HepG2 (cell line): Measurements from ENCODE around the gene C1QTNF12. TPM values are rescaled to one million over a fixed set of nuclear protein-coding genes. Genes with fewer than 3 reads are reported as not detected.

Source experiments
- ATAC-seq: fragments of 200-7000 bp; cut with Tn5 transposase; 3 replicates; pipeline ENCODE4 v1.9.1; 2020; ENCODE audit warnings: mild to moderate bottlenecking, moderate library complexity
- BruUV-seq: library from RNA; stranded (reverse); fragments of 400-500 nt; replicated peaks from 2 replicates; lab custom pipeline; 2021; lab: Mats Ljungman, UMichigan
- CTCF ChIA-PET: fragments of 300-600 bp; formaldehyde crosslinking; extraction: SDS; loops from one replicate; lab custom pipeline; 2021; ENCODE audit warnings: low total read pairs, inconsistent platforms, low intra/inter-chr PET ratio; lab: Yijun Ruan, JAX
- POLR2A ChIA-PET: fragments of 350-600 bp; sonication (Branson Sonifier 250); formaldehyde crosslinking; loops from one replicate; lab custom pipeline; 2020; ENCODE audit warnings: antibody characterized with exemption, inconsistent platforms; lab: Yijun Ruan, JAX
- DNase-seq: peaks from one replicate; pipeline ENCODE4 v3.0.0-alpha.2; 2015; ENCODE audit warnings: low spot score
- FAIRE-seq: peaks from 3 replicates; lab custom pipeline; 2011; peaks lifted over from hg19 to GRCh38; lab: Jason Lieb, UNC
- H2AFZ ChIP-seq: one replicate; pipeline ENCODE4 v1.6.1; 2011; ENCODE audit warnings: low read length, inconsistent platforms
- H3K27ac ChIP-seq: fragments of 300-600 bp; 3 replicates; pipeline ENCODE4 v1.8.0; 2011; ENCODE audit warnings: mixed run types, mild to moderate bottlenecking, mixed read lengths, low read length, inconsistent platforms; ENCODE audit not compliant: insufficient read depth; ENCODE audit errors: extremely low read length
- H3K27me3 ChIP-seq, 2 experiments: fragments of 200-600 bp in 1 of 2; 2 replicates in 1 of 2; 3 replicates in 1 of 2; pipeline versions ENCODE4 v1.6.0 to v1.8.0; 2011; ENCODE audit warnings: low read length in 2 of 2, mild to moderate bottlenecking in 2 of 2, moderate library complexity in 2 of 2, inconsistent platforms in 1 of 2; ENCODE audit not compliant: insufficient read depth in 2 of 2, control insufficient read depth in 1 of 2
- H3K36me3 ChIP-seq, 2 experiments: fragments of 200-600 bp in 1 of 2; replicated peaks in 1 of 2; 2 replicates in 1 of 2; 3 replicates in 1 of 2; pipeline versions ENCODE4 v1.5.1 to v1.8.0; 2011; ENCODE audit warnings: low read length in 2 of 2, inconsistent platforms in 1 of 2; ENCODE audit not compliant: insufficient read depth in 2 of 2, control insufficient read depth in 1 of 2
- H3K4me1 ChIP-seq: 2 replicates; pipeline ENCODE4 v1.5.1; 2012; ENCODE audit warnings: low read length, inconsistent platforms; ENCODE audit not compliant: insufficient read depth
- H3K4me2 ChIP-seq: 2 replicates; pipeline ENCODE4 v1.6.0; 2011; ENCODE audit warnings: low read depth, low read length, inconsistent platforms
- H3K4me3 ChIP-seq, 3 experiments: fragments of 200-600 bp in 1 of 3; sonication (generic), shearing (Covaris generic) in 1 of 3; replicated peaks in 1 of 3; 2 replicates each; pipeline ENCODE4 v1.5.1; 2011 to 2016; ENCODE audit warnings: low read length in 3 of 3, inconsistent platforms in 2 of 3, low read depth in 2 of 3, mild to moderate bottlenecking in 2 of 3, control low read depth in 1 of 3, mixed read lengths in 1 of 3; ENCODE audit not compliant: insufficient read depth in 1 of 3
- H3K79me2 ChIP-seq: one replicate; pipeline ENCODE4 v1.6.1; 2011; ENCODE audit warnings: low read length, inconsistent platforms; ENCODE audit not compliant: insufficient read depth
- H3K9ac ChIP-seq: 2 replicates; pipeline ENCODE4 v1.6.0; 2011; ENCODE audit warnings: mild to moderate bottlenecking, low read depth, low read length, inconsistent platforms; ENCODE audit not compliant: insufficient read depth
- H3K9me3 ChIP-seq: 2 replicates; pipeline ENCODE4 v1.5.1; 2012; ENCODE audit warnings: mild to moderate bottlenecking, low read length
- H4K20me1 ChIP-seq: 2 replicates; pipeline ENCODE4 v1.6.0; 2011; ENCODE audit warnings: inconsistent platforms, mild to moderate bottlenecking, low read length, moderate library complexity; ENCODE audit not compliant: insufficient read depth
- E2F2 ChIP-seq: sonication (generic); formaldehyde crosslinking; IDR thresholded peaks from 2 replicates; pipeline ENCODE4 v1.4.0; 2020; ENCODE audit warnings: missing genetic modification reagents, borderline replicate concordance
- GTF3A ChIP-seq: sonication (generic); formaldehyde crosslinking; conservative IDR thresholded peaks from 2 replicates; pipeline ENCODE4 v1.4.0; 2020; ENCODE audit warnings: mild to moderate bottlenecking, missing genetic modification reagents
- MAZ ChIP-seq, 2 experiments: sonication (generic) in 1 of 2; formaldehyde crosslinking in 1 of 2; IDR thresholded peaks; 2 replicates each; pipeline versions ENCODE4 v1.5.0 to v1.6.1; 2012 to 2020; ENCODE audit warnings: low read depth in 2 of 2, mild to moderate bottlenecking in 2 of 2, borderline replicate concordance in 1 of 2, improper control_type of control experiment in 1 of 2, low read length in 1 of 2, missing genetic modification reagents in 1 of 2, moderate library complexity in 1 of 2
- MYC ChIP-seq: sonication (generic); formaldehyde crosslinking; IDR thresholded peaks from 2 replicates; pipeline ENCODE4 v1.9.0; 2021; ENCODE audit warnings: missing genetic modification reagents, borderline replicate concordance
- XBP1 ChIP-seq: sonication (generic); formaldehyde crosslinking; IDR thresholded peaks from 2 replicates; pipeline ENCODE4 v1.5.0; 2020; ENCODE audit warnings: missing genetic modification reagents
- XRCC5 ChIP-seq: fragments of 200-400 bp; formaldehyde crosslinking; optimal IDR thresholded peaks from 2 replicates; pipeline ENCODE3; 2017; ENCODE audit warnings: mild to moderate bottlenecking, low read length
- ZNF264 ChIP-seq: sonication (generic); formaldehyde crosslinking; IDR thresholded peaks from 2 replicates; pipeline ENCODE4 v1.4.0; 2020; ENCODE audit warnings: missing genetic modification reagents
- WGBS: methylation state at CpG from one replicate; pipeline ENCODE4 v1.1.6; 2017; ENCODE audit warnings: low lambda C conversion rate; 5-methylcytosine and 5-hydroxymethylcytosine counted together
- in situ Hi-C: cut with HindIII; loops from 2 replicates; pipeline ENCODE4 v1.10.0; 2017; ENCODE audit warnings: low pct_unique_long_range_greater_than_20kb; ENCODE audit not compliant: extremely low pct_ligation_motif_present
- intact Hi-C: fragments of 100-400 bp; cut with micrococcal nuclease; formaldehyde crosslinking; loops from one replicate; pipeline ENCODE4 v1.10.0; 2022; ENCODE audit not compliant: unreplicated experiment
- polyA plus RNA-seq, 8 experiments: library from polyadenylated mRNA; depleted of rRNA in 3 of 8; stranded (reverse) in 7 of 8; unstranded in 1 of 8; fragments of >200 nt; fragmentation: Illumina TruSeq in 4 of 8; extraction: Trizol in 4 of 8; gene quantifications; 2 replicates each; pipeline versions ENCODE4 v1.2.1 to v1.2.3, GENCODE V29; 2011 to 2016; ENCODE audit warnings: low read depth in 4 of 8, missing spikeins in 1 of 8, mixed read lengths in 1 of 8; ENCODE audit not compliant: insufficient read depth in 1 of 8
- total RNA-seq, 5 experiments: library from RNA; depleted of rRNA; stranded (reverse); fragments of >200 nt; fragmentation: Illumina TruSeq; extraction: Trizol; gene quantifications; 2 replicates each; pipeline ENCODE4 v1.2.3, GENCODE V29; 2016; ENCODE audit warnings: low read depth in 1 of 5

C1QTNF12 gene
- total and polyA plus RNA-seq, 2 of the 13 experiments (the other 11 are each of a cell fraction or from before 2014, with no cell fraction given): 0.18 to 0.64 TPM

GRCh38 chr1:1208713-1209433, 37.6 kb downstream of the C1QTNF12 start:
- ATAC-seq: no peak
- TF ChIP-seq XRCC5: no peak
- TF ChIP-seq E2F2 (CRISPR knock-in tag): no peak
- no peak for TF ChIP-seq MYC (CRISPR knock-in tag)
- no peak for TF ChIP-seq ZNF264 (CRISPR knock-in tag)
- TF ChIP-seq XBP1 (CRISPR knock-in tag): no peak
- no peak for TF ChIP-seq GTF3A (CRISPR knock-in tag)
- no peak for TF ChIP-seq MAZ (IDR thresholded peaks at IDR 0.05; ENCODE audit: borderline replicate concordance, low read depth, low read length)
- no peak for TF ChIP-seq MAZ (CRISPR knock-in tag; IDR thresholded peaks at IDR 0.05; ENCODE audit: low read depth)
- no peaks in the 10 kb centered on the region for H4K20me1 ChIP-seq
- H3K4me3 ChIP-seq: no peak overlapping the region; a peak in 1 of 6 replicates
- H2AFZ ChIP-seq: no peak overlapping the region
- H3K4me2 ChIP-seq: no peak overlapping the region
- H3K4me1 ChIP-seq: no peaks in the 10 kb centered on the region
- ChIA-PET POLR2A (no interaction called here), CTCF (no interaction called here)
- H3K79me2 ChIP-seq: no peaks in the 10 kb centered on the region
- DNase-seq: no peak
- H3K9me3 ChIP-seq: no peaks in the 10 kb centered on the region
- no TSS peak for BruUV-seq
- no peak overlapping the region for H3K27ac ChIP-seq
- 44% methylated on average over 15 of the region's 38 CpGs for WGBS
- no peak for FAIRE-seq
- no peak overlapping the region for H3K9ac ChIP-seq
- intact Hi-C loops (no loop called here), in situ Hi-C loops (no loop called here)
- no peaks in the 10 kb centered on the region for H3K36me3 ChIP-seq
- peaks cover 20 to 80% of the 10 kb centered on the region in 2 experiments; a peak in 4 of 5 replicates for H3K27me3 ChIP-seq
